ENCODE measurements around the gene NLRP11.

DNA sequence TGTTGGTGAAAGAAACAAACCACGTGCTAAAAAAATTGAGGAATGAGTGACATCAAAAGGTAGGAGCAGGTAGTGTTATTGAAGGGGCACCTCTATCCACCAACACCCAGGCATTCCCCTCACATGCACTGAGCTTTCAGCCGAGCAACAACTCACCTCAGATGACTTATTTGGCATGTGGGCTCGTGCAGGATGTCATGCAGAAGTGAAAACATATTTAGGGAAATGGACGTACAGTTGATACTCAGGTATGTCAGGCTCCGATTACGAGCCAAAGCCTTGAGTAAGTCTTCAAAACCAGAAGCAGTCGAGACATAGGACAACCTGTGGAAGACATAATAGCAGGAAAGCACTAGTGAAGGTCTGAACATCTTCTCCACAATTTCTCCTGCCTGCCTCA lies 30.4 kb downstream of the NLRP11 start:
- TF ChIP-seq, protein P1, sequence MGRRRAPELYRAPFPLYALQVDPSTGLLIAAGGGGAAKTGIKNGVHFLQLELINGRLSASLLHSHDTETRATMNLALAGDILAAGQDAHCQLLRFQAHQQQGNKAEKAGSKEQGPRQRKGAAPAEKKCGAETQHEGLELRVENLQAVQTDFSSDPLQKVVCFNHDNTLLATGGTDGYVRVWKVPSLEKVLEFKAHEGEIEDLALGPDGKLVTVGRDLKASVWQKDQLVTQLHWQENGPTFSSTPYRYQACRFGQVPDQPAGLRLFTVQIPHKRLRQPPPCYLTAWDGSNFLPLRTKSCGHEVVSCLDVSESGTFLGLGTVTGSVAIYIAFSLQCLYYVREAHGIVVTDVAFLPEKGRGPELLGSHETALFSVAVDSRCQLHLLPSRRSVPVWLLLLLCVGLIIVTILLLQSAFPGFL (CRISPR knock-in tag; IDR thresholded peaks at IDR 0.05; ENCODE audit: borderline replicate concordance), result no peak
- TF ChIP-seq CTCF (IDR thresholded peaks at IDR 0.05), result no peak
- no peak for TF ChIP-seq ZMAT4 (CRISPR knock-in tag; IDR thresholded peaks at IDR 0.05)
- no peak for TF ChIP-seq USF2 (CRISPR knock-in tag; IDR thresholded peaks at IDR 0.05)
- TF ChIP-seq CREB1 (CRISPR knock-in tag; IDR thresholded peaks at IDR 0.05), result no peak
- no peak for TF ChIP-seq ELF4 (CRISPR knock-in tag; IDR thresholded peaks at IDR 0.05; ENCODE audit: low read depth)
- TF ChIP-seq ZNF512 (CRISPR knock-in tag; IDR thresholded peaks at IDR 0.05; ENCODE audit: borderline replicate concordance), result no peak
- TF ChIP-seq JUN (CRISPR knock-in tag; IDR thresholded peaks at IDR 0.05), result no peak
- TF ChIP-seq TP53 (CRISPR knock-in tag; IDR thresholded peaks at IDR 0.05), result no peak
- TF ChIP-seq, protein P2, sequence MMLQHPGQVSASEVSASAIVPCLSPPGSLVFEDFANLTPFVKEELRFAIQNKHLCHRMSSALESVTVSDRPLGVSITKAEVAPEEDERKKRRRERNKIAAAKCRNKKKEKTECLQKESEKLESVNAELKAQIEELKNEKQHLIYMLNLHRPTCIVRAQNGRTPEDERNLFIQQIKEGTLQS (CRISPR knock-in tag; conservative IDR thresholded peaks at IDR 0.05), result no peak
- TF ChIP-seq GRHL2 (CRISPR knock-in tag; IDR thresholded peaks at IDR 0.05; ENCODE audit: insufficient replicate concordance, severe bottlenecking), result no peak
- no peak for TF ChIP-seq NFYB (CRISPR knock-in tag; conservative IDR thresholded peaks at IDR 0.05; ENCODE audit: low read depth)

Measured in WTC11 (cell line).